SK-N-SH (cell line): ENCODE results near the gene CYTH4. TPM values are rescaled to one million over a fixed set of nuclear protein-coding genes. Genes with fewer than 3 reads are reported as not detected.

Experiments used
- CTCF ChIA-PET: fragments of 300-600, 350-600 bp; formaldehyde crosslinking; extraction: SDS; loops from one replicate; lab custom pipeline; 2021; lab: Yijun Ruan, JAX
- POLR2A ChIA-PET: fragments of 350-600 bp; sonication (Branson Sonifier 250); formaldehyde crosslinking; extraction: SDS; loops from one replicate; lab custom pipeline; 2020; ENCODE audit warnings: antibody characterized with exemption, inconsistent platforms; lab: Yijun Ruan, JAX
- DNase-seq: peaks from one replicate; pipeline ENCODE4 v3.0.0; 2012
- H2AFZ ChIP-seq: fragments of 200-600 bp; sonication (generic); 2 replicates; pipeline ENCODE4 v1.8.1; 2016; ENCODE audit warnings: antibody characterized with exemption, mild to moderate bottlenecking, low read depth
- H3F3A ChIP-seq: fragments of 200-600 bp; sonication (generic); replicated peaks from 2 replicates; pipeline ENCODE3; 2016; ENCODE audit warnings: antibody characterized with exemption, mild to moderate bottlenecking; ENCODE audit not compliant: insufficient read depth
- H3K27ac ChIP-seq, 2 experiments: fragments of 200-500 bp in 1 of 2; fragments of 200-600 bp in 1 of 2; sonication (Bioruptor generic) in 1 of 2; sonication (generic), shearing (Covaris generic) in 1 of 2; 2 replicates each; pipeline versions ENCODE4 v1.5.1 to v1.6.1; 2014 to 2016; ENCODE audit warnings: low read depth in 2 of 2, inconsistent platforms in 1 of 2, low read length in 1 of 2, mild to moderate bottlenecking in 1 of 2, mixed read lengths in 1 of 2
- H3K27me3 ChIP-seq: fragments of 200-600 bp; sonication (generic), shearing (Covaris generic); 2 replicates; pipeline ENCODE4 v1.6.1; 2016; ENCODE audit warnings: mixed run types; ENCODE audit not compliant: insufficient read depth
- H3K36me3 ChIP-seq, 2 experiments: fragments of 200-500 bp in 1 of 2; fragments of 200-600 bp in 1 of 2; sonication (Bioruptor generic) in 1 of 2; sonication (generic) in 1 of 2; replicated peaks in 1 of 2; 2 replicates each; pipeline versions ENCODE3 to v1.5.1; 2014 to 2016; ENCODE audit warnings: low read length in 1 of 2, mild to moderate bottlenecking in 1 of 2; ENCODE audit not compliant: insufficient read depth in 2 of 2, control insufficient read depth in 1 of 2
- H3K4me1 ChIP-seq, 2 experiments: fragments of 200-500 bp in 1 of 2; fragments of 200-600 bp in 1 of 2; sonication (Bioruptor generic) in 1 of 2; sonication (generic), shearing (Covaris generic) in 1 of 2; 2 replicates each; pipeline versions ENCODE4 v1.5.1 to v1.6.1; 2014 to 2016; ENCODE audit warnings: low read depth in 1 of 2, low read length in 1 of 2, mixed run types in 1 of 2; ENCODE audit not compliant: insufficient read depth in 2 of 2, control insufficient read depth in 1 of 2
- H3K4me2 ChIP-seq: fragments of 200-600 bp; sonication (generic), shearing (Covaris generic); 2 replicates; pipeline ENCODE4 v1.6.1; 2017; ENCODE audit warnings: mixed run types
- H3K4me3 ChIP-seq, 2 experiments: fragments of 200-500 bp in 1 of 2; fragments of 200-600 bp in 1 of 2; sonication (Bioruptor generic) in 1 of 2; sonication (generic), shearing (Covaris generic) in 1 of 2; 2 replicates each; pipeline versions ENCODE4 v1.5.1 to v1.8.1; 2014 to 2016; ENCODE audit warnings: low read depth in 2 of 2, inconsistent platforms in 1 of 2, low read length in 1 of 2, mild to moderate bottlenecking in 1 of 2, mixed read lengths in 1 of 2, moderate library complexity in 1 of 2
- H3K79me2 ChIP-seq: fragments of 200-600 bp; sonication (generic); 2 replicates; pipeline ENCODE4 v1.8.1; 2017; ENCODE audit warnings: mild to moderate bottlenecking; ENCODE audit not compliant: insufficient read depth
- H3K9ac ChIP-seq: fragments of 200-600 bp; sonication (generic); 2 replicates; pipeline ENCODE4 v1.6.1; 2017; ENCODE audit warnings: mixed run types
- H3K9me2 ChIP-seq: fragments of 200-600 bp; sonication (generic); 2 replicates; pipeline ENCODE4 v1.6.1; 2017; ENCODE audit warnings: mixed run types
- H3K9me3 ChIP-seq: fragments of 200-600 bp; sonication (generic); 2 replicates; pipeline ENCODE4 v1.6.1; 2017; ENCODE audit warnings: mixed run types, mild to moderate bottlenecking, moderate library complexity
- H4K20me1 ChIP-seq: fragments of 200-600 bp; sonication (generic); 2 replicates; pipeline ENCODE4 v1.6.1; 2017; ENCODE audit warnings: mild to moderate bottlenecking, mixed run types; ENCODE audit not compliant: insufficient read depth
- ELF1 ChIP-seq: IDR thresholded peaks from 2 replicates; pipeline ENCODE4 v1.4.0; 2012
- EZH2phosphoT487 ChIP-seq: fragments of 200-600 bp; sonication (generic); IDR thresholded peaks from 2 replicates; pipeline ENCODE4 v1.6.1; 2017; ENCODE audit warnings: low read depth, mixed run types, mild to moderate bottlenecking, antibody characterized with exemption, moderate library complexity, borderline replicate concordance
- FOXJ3 ChIP-seq: sonication (generic); formaldehyde crosslinking; IDR thresholded peaks from 2 replicates; pipeline ENCODE4 v1.5.1; 2020; ENCODE audit warnings: mild to moderate bottlenecking, missing genetic modification reagents
- GABPA ChIP-seq: IDR thresholded peaks from 2 replicates; pipeline ENCODE4 v1.4.0; 2012; ENCODE audit warnings: low read depth, mild to moderate bottlenecking
- NRF1 ChIP-seq: IDR thresholded peaks from 2 replicates; pipeline ENCODE4 v1.6.1; 2012; ENCODE audit warnings: low read depth, mild to moderate bottlenecking, low read length
- RCOR1 ChIP-seq: fragments of 150-350 bp; IDR thresholded peaks from 2 replicates; pipeline ENCODE4 v1.6.1; 2017; ENCODE audit warnings: antibody characterized with exemption, low read length
- TCF12 ChIP-seq: IDR thresholded peaks from 2 replicates; pipeline ENCODE4 v1.4.0; 2012
- WGBS: methylation state at CpG from one replicate; pipeline ENCODE4 v1.1.6; 2017; ENCODE audit warnings: low lambda C conversion rate; 5-methylcytosine and 5-hydroxymethylcytosine counted together
- polyA plus RNA-seq, 3 experiments: library from polyadenylated mRNA; depleted of rRNA; stranded (reverse); fragments of >200 nt; gene quantifications; 2 replicates each; pipeline ENCODE4 v1.2.3, GENCODE V29; 2012
- TF ChIP-seq, protein P1 (sequence below): fragments of 150-350 bp; IDR thresholded peaks from 2 replicates; pipeline ENCODE4 v1.6.1; 2016; ENCODE audit warnings: mild to moderate bottlenecking, low read depth, low read length
- TF ChIP-seq, protein P2 (sequence below): fragments of 150-350 bp; IDR thresholded peaks from 2 replicates; pipeline ENCODE4 v1.6.1; 2017; ENCODE audit warnings: antibody characterized with exemption, low read length, low read depth, borderline replicate concordance
- TF ChIP-seq, protein P3 (sequence below): fragments of 200-600 bp; sonication (generic); IDR thresholded peaks from 2 replicates; pipeline ENCODE4 v1.6.1; 2017; ENCODE audit warnings: antibody characterized with exemption, mild to moderate bottlenecking, moderate library complexity

Gene CYTH4
- polyA plus RNA-seq, 1 of the 3 experiments (the other 2 are of a cell fraction) = 0.07 TPM

DNA sequence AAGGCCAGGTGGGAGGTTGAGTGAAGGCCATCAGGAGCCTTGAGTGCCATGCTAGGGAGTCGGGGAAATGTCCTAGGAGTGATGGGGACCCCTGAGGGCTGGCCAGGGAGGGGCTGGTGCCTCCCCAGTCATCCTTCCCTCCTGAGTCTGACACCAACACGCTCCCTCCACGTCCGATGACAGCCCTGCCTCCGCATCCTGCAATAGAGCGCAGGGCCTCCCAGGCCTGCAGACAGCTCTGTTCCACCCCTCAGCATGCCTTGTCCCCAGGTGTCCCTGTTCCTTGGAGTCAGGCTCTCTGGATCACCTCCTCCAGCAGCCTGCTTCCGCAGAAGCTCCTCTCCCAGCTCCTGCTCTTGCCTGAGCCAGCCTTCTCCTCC lies 41.4 kb upstream of the CYTH4 start:
- CTCF ChIA-PET = interaction anchor here (1.2 to 14.4 kb wide), 6 partner anchors 11 to 385 kb away, joined by 3 to 124 read pairs (median 7); no protein-coding TSS in a partner anchor
- Histone ChIP-seq H3F3A (peaks cover 4% of the 10 kb centered on the region), H3K4me3 (no peak overlapping the region), H3K79me2 (no peaks in the 10 kb centered on the region), H3K9me2 (no peaks in the 10 kb centered on the region), H3K27ac (no peak overlapping the region), H3K4me2 (no peak overlapping the region), H3K4me1 (peaks cover 7 to 11% of the 10 kb centered on the region in 2 experiments; a peak in 3 of 4 replicates), H2AFZ (no peak overlapping the region), H3K27me3 (no peaks in the 10 kb centered on the region), H3K9ac (no peak overlapping the region), H3K36me3 (no peaks in the 10 kb centered on the region), H3K9me3 (no peaks in the 10 kb centered on the region), H4K20me1 (no peaks in the 10 kb centered on the region)
- TF ChIP-seq NRF1 = no peak
- no peak for TF ChIP-seq EZH2phosphoT487
- no peak for TF ChIP-seq RCOR1
- WGBS = 94% methylated on average over 5 of the region's 7 CpGs
- POLR2A ChIA-PET = no interaction called here
- DNase-seq = peak; percentile 19

DNA sequence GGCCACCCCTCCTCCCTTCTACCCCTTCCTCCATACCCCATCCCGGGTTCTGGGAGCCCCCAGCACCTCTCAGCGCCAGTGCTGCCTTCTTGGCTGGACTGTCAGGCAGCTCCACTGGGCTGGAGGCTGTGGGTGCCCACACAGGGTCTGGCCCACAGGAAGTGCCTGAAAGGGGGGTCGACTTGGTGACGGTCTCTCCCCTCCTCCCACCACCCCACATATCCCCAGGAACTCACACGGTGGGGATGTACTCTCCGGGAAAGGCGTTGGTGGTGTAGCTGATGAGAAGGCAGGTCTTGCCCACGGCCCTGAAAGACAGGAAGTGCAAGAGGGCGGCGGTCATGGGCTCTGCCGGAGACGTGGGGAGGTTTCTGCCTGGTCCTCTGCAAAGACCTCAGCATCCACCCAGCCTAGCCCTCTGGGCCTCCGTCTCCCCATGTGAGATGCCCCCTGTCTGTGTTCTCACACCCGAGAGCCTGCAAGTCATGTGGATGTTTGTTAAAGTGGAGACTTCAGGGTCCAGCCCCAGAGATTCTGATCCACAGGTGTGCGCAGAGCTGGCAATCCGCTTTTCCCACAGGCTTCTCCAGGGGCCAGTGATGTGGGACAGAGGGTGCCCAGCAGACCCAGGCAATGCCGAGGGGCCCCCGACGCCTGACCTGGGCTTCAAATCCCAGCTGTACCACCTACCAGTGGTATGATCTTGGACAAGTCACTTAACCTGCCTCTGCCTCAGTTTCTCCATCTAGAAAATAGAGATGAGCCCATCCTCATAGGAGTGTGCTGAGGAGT lies 40.8 kb upstream of the CYTH4 start:
- peaks cover 7 to 11% of the 10 kb centered on the region in 2 experiments; a peak in 3 of 4 replicates for H3K4me1 ChIP-seq
- CTCF ChIA-PET = interaction anchor here (1.0 to 14.4 kb wide), 7 partner anchors 12 to 257 kb away, joined by 3 to 124 read pairs (median 4); no protein-coding TSS in a partner anchor
- WGBS = 84% methylated on average over 12 of the region's 19 CpGs
- H3K27me3 ChIP-seq = no peaks in the 10 kb centered on the region
- no peaks in the 10 kb centered on the region for H3K36me3 ChIP-seq
- POLR2A ChIA-PET = interaction anchor here (1.1 kb wide), 1 partner anchor 43 kb away, joined by 3 read pairs; no protein-coding TSS in a partner anchor
- H3K79me2 ChIP-seq = no peaks in the 10 kb centered on the region
- H4K20me1 ChIP-seq = no peaks in the 10 kb centered on the region
- H3K9me3 ChIP-seq = no peaks in the 10 kb centered on the region
- no peak overlapping the region for H3K9ac ChIP-seq
- no peak overlapping the region for H2AFZ ChIP-seq
- H3K9me2 ChIP-seq = no peaks in the 10 kb centered on the region
- no peak overlapping the region for H3K4me3 ChIP-seq
- H3F3A ChIP-seq = peaks cover 4% of the 10 kb centered on the region
- no peak overlapping the region for H3K27ac ChIP-seq
- H3K4me2 ChIP-seq = no peak overlapping the region
- TF ChIP-seq ELF1 (no peak), TCF12 (no peak), FOXJ3 (no peak), GABPA (no peak)
- TF ChIP-seq, protein P1, sequence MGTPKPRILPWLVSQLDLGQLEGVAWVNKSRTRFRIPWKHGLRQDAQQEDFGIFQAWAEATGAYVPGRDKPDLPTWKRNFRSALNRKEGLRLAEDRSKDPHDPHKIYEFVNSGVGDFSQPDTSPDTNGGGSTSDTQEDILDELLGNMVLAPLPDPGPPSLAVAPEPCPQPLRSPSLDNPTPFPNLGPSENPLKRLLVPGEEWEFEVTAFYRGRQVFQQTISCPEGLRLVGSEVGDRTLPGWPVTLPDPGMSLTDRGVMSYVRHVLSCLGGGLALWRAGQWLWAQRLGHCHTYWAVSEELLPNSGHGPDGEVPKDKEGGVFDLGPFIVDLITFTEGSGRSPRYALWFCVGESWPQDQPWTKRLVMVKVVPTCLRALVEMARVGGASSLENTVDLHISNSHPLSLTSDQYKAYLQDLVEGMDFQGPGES = no peak
- TF ChIP-seq, protein P2, sequence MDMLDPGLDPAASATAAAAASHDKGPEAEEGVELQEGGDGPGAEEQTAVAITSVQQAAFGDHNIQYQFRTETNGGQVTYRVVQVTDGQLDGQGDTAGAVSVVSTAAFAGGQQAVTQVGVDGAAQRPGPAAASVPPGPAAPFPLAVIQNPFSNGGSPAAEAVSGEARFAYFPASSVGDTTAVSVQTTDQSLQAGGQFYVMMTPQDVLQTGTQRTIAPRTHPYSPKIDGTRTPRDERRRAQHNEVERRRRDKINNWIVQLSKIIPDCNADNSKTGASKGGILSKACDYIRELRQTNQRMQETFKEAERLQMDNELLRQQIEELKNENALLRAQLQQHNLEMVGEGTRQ = no peak
- TF ChIP-seq, protein P3, sequence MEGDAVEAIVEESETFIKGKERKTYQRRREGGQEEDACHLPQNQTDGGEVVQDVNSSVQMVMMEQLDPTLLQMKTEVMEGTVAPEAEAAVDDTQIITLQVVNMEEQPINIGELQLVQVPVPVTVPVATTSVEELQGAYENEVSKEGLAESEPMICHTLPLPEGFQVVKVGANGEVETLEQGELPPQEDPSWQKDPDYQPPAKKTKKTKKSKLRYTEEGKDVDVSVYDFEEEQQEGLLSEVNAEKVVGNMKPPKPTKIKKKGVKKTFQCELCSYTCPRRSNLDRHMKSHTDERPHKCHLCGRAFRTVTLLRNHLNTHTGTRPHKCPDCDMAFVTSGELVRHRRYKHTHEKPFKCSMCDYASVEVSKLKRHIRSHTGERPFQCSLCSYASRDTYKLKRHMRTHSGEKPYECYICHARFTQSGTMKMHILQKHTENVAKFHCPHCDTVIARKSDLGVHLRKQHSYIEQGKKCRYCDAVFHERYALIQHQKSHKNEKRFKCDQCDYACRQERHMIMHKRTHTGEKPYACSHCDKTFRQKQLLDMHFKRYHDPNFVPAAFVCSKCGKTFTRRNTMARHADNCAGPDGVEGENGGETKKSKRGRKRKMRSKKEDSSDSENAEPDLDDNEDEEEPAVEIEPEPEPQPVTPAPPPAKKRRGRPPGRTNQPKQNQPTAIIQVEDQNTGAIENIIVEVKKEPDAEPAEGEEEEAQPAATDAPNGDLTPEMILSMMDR = no peak
- TF ChIP-seq, all 33 proteins: peak for 0
- peak; percentile 18 for DNase-seq
